ENCODE measurements around the gene GTF3C4.

GRCh38 chr9:132672413-132672690 is 2.1 kb downstream of the GTF3C4 start:
- TF ChIP-seq JUNB (IDR thresholded peaks at IDR 0.05) (no peak), CTCF (IDR thresholded peaks at IDR 0.05 in 2 of 3, conservative IDR thresholded peaks at IDR 0.05 in 1 of 3; ENCODE audit: control insufficient read depth in 2 of 3, extremely low read depth in 1 of 3, insufficient read depth in 1 of 3, low read depth in 3 of 3, low read length in 3 of 3) (no peak), POLR2A (IDR thresholded peaks at IDR 0.05; ENCODE audit: low read depth, low read length) (no peak), JUND (IDR thresholded peaks at IDR 0.05; ENCODE audit: low read depth, low read length) (no peak)
